MCF 10A (cell line): Measurements from ENCODE around the gene GNG5. TPM values are rescaled to one million over a fixed set of nuclear protein-coding genes. Genes with fewer than 3 reads are reported as not detected.

Experiments used
- BruUV-seq: library from RNA; stranded (reverse); fragments of 400-500 nt; replicated peaks from 2 replicates; lab custom pipeline; 2021; lab: Mats Ljungman, UMichigan
- CTCF ChIA-PET: fragments of 300-600 bp; sonication (Branson Sonifier 250); formaldehyde crosslinking; extraction: SDS; loops from one replicate; lab custom pipeline; 2021; ENCODE audit warnings: antibody characterized with exemption, inconsistent platforms; lab: Yijun Ruan, JAX
- POLR2A ChIA-PET: fragments of 300-600, 350-650 bp; sonication (Branson Sonifier 250); formaldehyde crosslinking; extraction: SDS; loops from one replicate; lab custom pipeline; 2020; ENCODE audit warnings: antibody characterized with exemption, inconsistent platforms; lab: Yijun Ruan, JAX
- DNase-seq: peaks from one replicate; pipeline ENCODE4 v3.0.0-alpha.2; 2018; ENCODE audit not compliant: unreplicated experiment
- H3K27ac Mint-ChIP-seq: one replicate; pipeline ENCODE4 v1.8.0; 2022; ENCODE audit warnings: mild to moderate bottlenecking, low read depth, mixed read lengths; ENCODE audit not compliant: unreplicated experiment
- H3K27me3 Mint-ChIP-seq: one replicate; pipeline ENCODE4 v1.8.0; 2022; ENCODE audit warnings: mixed read lengths; ENCODE audit not compliant: insufficient read depth, unreplicated experiment
- H3K36me3 Mint-ChIP-seq: one replicate; pipeline ENCODE4 v1.8.0; 2022; ENCODE audit warnings: mild to moderate bottlenecking, moderate library complexity, mixed read lengths; ENCODE audit not compliant: insufficient read depth, unreplicated experiment
- H3K4me1 Mint-ChIP-seq: one replicate; pipeline ENCODE4 v1.8.0; 2022; ENCODE audit warnings: mixed read lengths; ENCODE audit not compliant: insufficient read depth, unreplicated experiment
- H3K4me3 Mint-ChIP-seq: one replicate; pipeline ENCODE4 v1.8.0; 2022; ENCODE audit warnings: mild to moderate bottlenecking, moderate library complexity, mixed read lengths; ENCODE audit not compliant: unreplicated experiment
- H3K9me3 Mint-ChIP-seq: one replicate; pipeline ENCODE4 v1.8.0; 2022; ENCODE audit warnings: mixed read lengths; ENCODE audit not compliant: unreplicated experiment
- intact Hi-C: fragments of 100-400 bp; cut with micrococcal nuclease; formaldehyde crosslinking; loops from 2 replicates; pipeline ENCODE4 v1.14.1; 2022
- total RNA-seq: library from RNA; stranded (reverse); gene quantifications from 2 replicates; pipeline ENCODE4 v1.2.3, GENCODE V29; 2022
- TF ChIP-seq, protein P1 (sequence below): fragments of 200-600 bp; IDR thresholded peaks from one replicate; pipeline ENCODE4 v1.8.0; 2022; ENCODE audit warnings: antibody characterized with exemption, mild to moderate bottlenecking; ENCODE audit not compliant: unreplicated experiment

The GNG5 gene
- total RNA-seq, 1 experiment from 2014 or later = 121 TPM

DNA sequence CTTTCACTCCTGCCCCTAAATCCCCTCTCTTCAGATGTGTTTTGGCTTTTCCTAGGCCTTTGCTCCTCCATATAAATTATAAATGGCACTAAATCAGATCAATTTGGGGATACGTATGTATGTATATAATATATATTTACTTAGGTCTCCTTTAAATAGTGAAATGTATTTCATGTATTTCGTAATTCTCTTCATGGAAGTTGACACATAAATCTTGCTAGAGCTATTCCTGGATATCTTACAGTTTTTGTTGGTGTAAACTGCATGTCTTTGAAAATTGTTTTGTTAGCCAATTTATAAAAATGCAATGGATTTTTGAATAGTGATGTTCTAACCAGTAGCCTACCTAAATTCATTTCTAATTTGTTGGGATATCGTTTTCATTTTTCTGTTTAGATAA lies 18.3 kb downstream of the GNG5 start:
- Mint-ChIP-seq H3K27ac (no peak overlapping the region), H3K36me3 (peaks cover 75% of the 10 kb centered on the region), H3K9me3 (no peaks in the 10 kb centered on the region), H3K4me1 (peaks cover 11% of the 10 kb centered on the region), H3K4me3 (no peak overlapping the region), H3K27me3 (no peaks in the 10 kb centered on the region)
- intact Hi-C loops = no loop called here
- TF ChIP-seq, protein P1, sequence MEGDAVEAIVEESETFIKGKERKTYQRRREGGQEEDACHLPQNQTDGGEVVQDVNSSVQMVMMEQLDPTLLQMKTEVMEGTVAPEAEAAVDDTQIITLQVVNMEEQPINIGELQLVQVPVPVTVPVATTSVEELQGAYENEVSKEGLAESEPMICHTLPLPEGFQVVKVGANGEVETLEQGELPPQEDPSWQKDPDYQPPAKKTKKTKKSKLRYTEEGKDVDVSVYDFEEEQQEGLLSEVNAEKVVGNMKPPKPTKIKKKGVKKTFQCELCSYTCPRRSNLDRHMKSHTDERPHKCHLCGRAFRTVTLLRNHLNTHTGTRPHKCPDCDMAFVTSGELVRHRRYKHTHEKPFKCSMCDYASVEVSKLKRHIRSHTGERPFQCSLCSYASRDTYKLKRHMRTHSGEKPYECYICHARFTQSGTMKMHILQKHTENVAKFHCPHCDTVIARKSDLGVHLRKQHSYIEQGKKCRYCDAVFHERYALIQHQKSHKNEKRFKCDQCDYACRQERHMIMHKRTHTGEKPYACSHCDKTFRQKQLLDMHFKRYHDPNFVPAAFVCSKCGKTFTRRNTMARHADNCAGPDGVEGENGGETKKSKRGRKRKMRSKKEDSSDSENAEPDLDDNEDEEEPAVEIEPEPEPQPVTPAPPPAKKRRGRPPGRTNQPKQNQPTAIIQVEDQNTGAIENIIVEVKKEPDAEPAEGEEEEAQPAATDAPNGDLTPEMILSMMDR = no peak
- no TSS peak for BruUV-seq
- CTCF ChIA-PET = interaction anchor here (0.6 kb wide), 2 partner anchors 95 to 259 kb away, joined by 4 to 5 read pairs; no protein-coding TSS in a partner anchor
- POLR2A ChIA-PET = interaction anchor here (0.9 to 3.0 kb wide), 3 partner anchors 9 to 18 kb away, joined by 4 to 7 read pairs (median 5); partner anchors contain the start of genes GNG5, RPF1 and SPATA1
- DNase-seq = no peak

DNA sequence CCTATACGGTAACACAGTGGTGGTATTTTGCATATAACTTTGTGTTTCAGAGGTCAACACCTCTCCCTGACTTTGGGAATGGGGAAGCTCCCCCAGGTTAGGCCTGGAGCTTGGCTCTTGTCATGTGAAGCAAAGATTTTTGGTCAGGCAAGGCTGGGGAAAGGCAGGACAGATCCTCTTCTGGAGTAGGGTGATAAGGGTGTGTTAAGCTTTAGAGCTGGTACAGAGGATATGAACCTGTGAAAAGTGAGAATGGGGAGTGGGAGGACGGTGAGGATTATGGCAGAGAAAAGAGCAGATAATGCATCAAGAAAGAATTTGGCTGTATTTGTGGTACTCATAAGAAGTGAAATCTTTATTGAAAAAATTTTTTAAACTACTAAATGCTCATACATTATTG lies 25.1 kb downstream of the GNG5 start:
- peaks cover 48% of the 10 kb centered on the region for H3K36me3 Mint-ChIP-seq
- TF ChIP-seq, protein P1 = no peak
- ChIA-PET POLR2A (interaction anchor here (0.5 to 4.8 kb wide), 11 partner anchors 8 to 1004 kb away, joined by 3 to 90 read pairs (median 5); partner anchors contain the start of genes CTBS, GNG5 and SPATA1), CTCF (interaction anchor here (0.7 to 1.9 kb wide), 7 partner anchors 22 to 463 kb away, joined by 3 to 9 read pairs (median 4); no protein-coding TSS in a partner anchor)
- H3K4me3 Mint-ChIP-seq = peak overlapping the region; percentile 88
- H3K27me3 Mint-ChIP-seq = no peaks in the 10 kb centered on the region
- peaks cover 8% of the 10 kb centered on the region for H3K9me3 Mint-ChIP-seq
- H3K4me1 Mint-ChIP-seq = peaks cover 21% of the 10 kb centered on the region
- intact Hi-C loops = no loop called here
- no peak for DNase-seq
- no TSS peak for BruUV-seq
- peak overlapping the region; percentile 35 for H3K27ac Mint-ChIP-seq

DNA sequence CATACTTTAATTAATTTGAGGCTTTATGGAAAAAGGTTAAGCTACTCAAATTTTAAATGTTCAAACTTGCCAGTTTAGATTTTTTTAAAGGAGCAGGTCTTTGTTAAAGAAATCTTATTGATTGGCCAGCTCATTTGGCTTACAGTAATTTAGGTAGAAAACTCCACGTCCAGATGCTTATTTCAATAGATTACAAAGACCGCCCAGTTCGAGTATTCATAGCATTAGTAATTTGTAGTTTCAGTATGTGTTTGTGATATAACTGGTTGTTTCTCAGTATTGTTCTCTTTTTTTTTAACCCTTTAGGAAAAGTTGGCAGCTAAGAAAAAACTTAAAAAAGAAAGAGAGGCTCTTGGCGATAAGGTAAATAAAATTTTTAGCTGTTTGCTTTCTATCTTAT lies 25.7 kb downstream of the GNG5 start:
- ChIA-PET CTCF (interaction anchor here (0.6 to 1.9 kb wide), 14 partner anchors 11 to 464 kb away, joined by 3 to 9 read pairs (median 4); partner anchors contain the start of gene CTBS), POLR2A (interaction anchor here (0.6 to 4.8 kb wide), 17 partner anchors 10 to 1005 kb away, joined by 3 to 90 read pairs (median 6); partner anchors contain the start of genes CTBS, GNG5, PRKACB and SPATA1)
- DNase-seq = no peak
- no peaks in the 10 kb centered on the region for H3K27me3 Mint-ChIP-seq
- H3K4me3 Mint-ChIP-seq = peak overlapping the region; percentile 88
- TF ChIP-seq, protein P1 = no peak
- no peak overlapping the region for H3K27ac Mint-ChIP-seq
- peaks cover 21% of the 10 kb centered on the region for H3K4me1 Mint-ChIP-seq
- intact Hi-C loops = no loop called here
- H3K9me3 Mint-ChIP-seq = peaks cover 8% of the 10 kb centered on the region
- BruUV-seq = no TSS peak
- peaks cover 42% of the 10 kb centered on the region for H3K36me3 Mint-ChIP-seq

DNA sequence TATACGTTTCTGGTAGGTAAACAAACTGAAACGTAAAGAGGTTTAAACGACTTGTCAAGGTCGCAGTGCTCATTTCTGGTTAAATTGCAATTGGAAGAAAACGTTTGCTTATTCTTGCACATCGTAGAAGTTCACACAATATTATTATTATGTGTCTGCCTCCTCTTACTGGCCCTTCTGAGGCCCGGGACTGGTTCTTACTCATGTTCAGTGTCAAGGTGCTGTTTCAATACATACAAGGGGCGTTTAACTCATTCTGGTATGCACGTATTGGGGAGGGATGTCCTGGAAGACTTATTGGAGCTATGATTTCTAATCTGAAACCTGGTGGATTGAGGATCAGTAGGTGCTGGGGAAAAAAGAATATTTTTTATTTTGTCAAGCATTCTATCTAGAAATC lies 26.4 kb downstream of the GNG5 start:
- Mint-ChIP-seq H3K9me3 (peaks cover 8% of the 10 kb centered on the region), H3K4me3 (peak overlapping the region; percentile 88), H3K4me1 (peaks cover 21% of the 10 kb centered on the region), H3K27ac (peak overlapping the region; percentile 95), H3K36me3 (peaks cover 36% of the 10 kb centered on the region), H3K27me3 (no peaks in the 10 kb centered on the region)
- BruUV-seq = no TSS peak
- TF ChIP-seq, protein P1 = no peak
- POLR2A ChIA-PET = interaction anchor here (0.6 to 4.8 kb wide), 26 partner anchors 8 to 547 kb away, joined by 3 to 90 read pairs (median 5); partner anchors contain the start of genes CTBS, GNG5, PRKACB and SPATA1
- CTCF ChIA-PET = interaction anchor here (0.6 to 2.0 kb wide), 16 partner anchors 12 to 339 kb away, joined by 3 to 9 read pairs (median 4); partner anchors contain the start of gene CTBS
- peak; percentile 10 for DNase-seq
- intact Hi-C loops = loop anchor here (1.0 kb wide), 1 partner anchor 94 kb away; the partner anchor contains the start of gene CTBS
